HG03025 (cell line): Measurements from ENCODE around the gene ROBO3.

Experiments used
- ATAC-seq: cut with Tn5 transposase; IDR thresholded peaks from one replicate; pipeline ENCODE4 v1.9.1; 2021; ENCODE audit warnings: mild to moderate bottlenecking, moderate library complexity; ENCODE audit not compliant: unreplicated experiment, low FRiP score

The ROBO3 gene

GRCh38 chr11:124844664-124845079, 20.6 kb upstream of the ROBO3 start:
- no peak for ATAC-seq

- ATAC-seq = no peak
These were observed 19.1 kb upstream of the ROBO3 start for GRCh38 chr11:124846070-124846673.

GRCh38 chr11:124859171-124859570, 6.1 kb upstream of the ROBO3 start:
- ATAC-seq = no peak

- no peak for ATAC-seq
These were observed 3.6 kb upstream of the ROBO3 start for GRCh38 chr11:124861670-124862069.

DNA sequence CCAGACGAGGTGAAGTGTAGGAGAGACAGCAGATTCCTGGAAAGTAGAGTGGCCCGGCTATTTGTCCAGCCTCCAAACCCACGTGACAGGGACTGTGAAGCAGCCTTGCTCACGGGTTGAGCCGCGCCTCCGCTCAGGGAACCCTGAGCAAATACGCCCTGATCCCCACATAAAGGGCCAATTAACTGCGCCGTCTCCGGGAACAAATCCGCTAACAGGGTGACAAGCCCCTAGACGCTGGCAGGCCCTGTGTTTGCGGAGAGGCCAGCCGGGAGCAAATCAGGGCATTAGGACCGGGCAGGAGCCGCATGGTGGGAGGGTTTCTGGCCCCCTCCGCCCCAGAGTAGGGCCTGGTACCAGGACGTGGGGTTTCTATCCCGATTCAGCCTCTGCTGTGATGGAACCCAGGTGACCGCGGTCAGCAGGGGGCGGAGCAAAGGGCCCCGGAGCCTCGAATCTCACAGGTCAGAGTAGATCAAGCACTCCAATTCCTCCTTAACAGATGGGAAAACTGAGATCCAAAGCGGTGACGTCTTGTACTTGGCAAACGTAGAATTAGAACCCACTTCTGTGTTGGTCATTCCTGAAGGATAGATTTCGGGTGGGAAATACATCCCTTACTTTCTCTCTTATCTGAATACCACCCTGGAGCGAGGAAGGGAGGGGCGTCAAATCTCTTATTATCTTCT, 2.0 kb upstream of the ROBO3 start:
- no peak for ATAC-seq

DNA sequence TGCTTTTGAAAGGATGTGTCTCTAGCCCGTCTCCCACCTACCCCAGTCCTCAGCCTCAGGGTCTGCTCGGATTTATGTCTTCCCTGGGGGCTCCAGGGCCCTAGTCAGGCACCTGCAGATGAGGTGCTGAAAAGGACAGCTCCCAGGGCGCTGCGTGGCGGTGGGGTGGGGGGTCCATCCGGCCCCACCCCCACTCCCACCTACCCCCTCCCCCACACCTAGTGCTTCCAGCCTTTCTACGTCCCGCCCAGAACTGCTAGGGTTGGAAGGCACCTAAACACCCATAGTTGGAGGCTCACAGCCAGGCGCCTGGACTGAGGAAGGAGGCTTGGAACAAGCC, 1.4 kb upstream of the ROBO3 start:
- ATAC-seq = no peak

DNA sequence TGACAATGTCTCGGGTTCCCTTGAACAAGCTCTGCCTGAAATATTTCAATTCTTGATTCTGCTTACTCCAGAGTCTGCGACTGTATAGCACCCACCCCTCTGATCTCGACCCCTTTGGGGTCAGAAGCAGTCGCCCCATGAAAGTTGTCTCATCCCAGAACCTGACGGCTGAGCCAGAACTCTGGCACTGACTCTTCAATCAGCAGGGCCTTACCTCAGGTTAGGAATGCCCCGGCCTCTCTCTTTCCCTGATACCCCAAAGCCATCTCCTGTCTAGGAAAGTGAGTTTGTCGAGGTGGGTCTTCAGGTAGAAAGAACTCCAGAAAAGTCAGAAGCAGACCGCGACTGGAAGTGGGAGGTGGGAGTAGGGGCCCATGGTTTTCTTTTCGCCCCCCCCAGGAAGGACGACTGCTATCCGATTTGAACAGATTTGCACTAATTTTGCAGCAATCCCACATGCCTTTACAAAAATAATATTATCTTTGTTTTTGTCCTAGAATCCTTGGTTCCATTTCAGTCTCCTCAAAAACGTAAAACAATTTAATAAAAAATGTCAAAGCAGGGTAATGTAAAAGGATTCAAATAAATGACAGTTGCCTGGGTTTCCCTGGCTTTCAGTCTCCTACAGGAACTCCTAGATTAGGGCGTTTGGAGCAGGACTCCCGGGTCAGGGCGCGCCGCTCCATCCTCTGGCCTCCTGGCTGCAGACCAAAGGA, 898 bp upstream of the ROBO3 start:
- ATAC-seq = no peak

- ATAC-seq = no peak
These were observed 396 bp upstream of the ROBO3 start for GRCh38 chr11:124864892-124865180.

- ATAC-seq = no peak
These were observed 945 bp downstream of the ROBO3 start for GRCh38 chr11:124865902-124866851.

- ATAC-seq = no peak
These were observed 2.5 kb downstream of the ROBO3 start for GRCh38 chr11:124867700-124868099.

DNA sequence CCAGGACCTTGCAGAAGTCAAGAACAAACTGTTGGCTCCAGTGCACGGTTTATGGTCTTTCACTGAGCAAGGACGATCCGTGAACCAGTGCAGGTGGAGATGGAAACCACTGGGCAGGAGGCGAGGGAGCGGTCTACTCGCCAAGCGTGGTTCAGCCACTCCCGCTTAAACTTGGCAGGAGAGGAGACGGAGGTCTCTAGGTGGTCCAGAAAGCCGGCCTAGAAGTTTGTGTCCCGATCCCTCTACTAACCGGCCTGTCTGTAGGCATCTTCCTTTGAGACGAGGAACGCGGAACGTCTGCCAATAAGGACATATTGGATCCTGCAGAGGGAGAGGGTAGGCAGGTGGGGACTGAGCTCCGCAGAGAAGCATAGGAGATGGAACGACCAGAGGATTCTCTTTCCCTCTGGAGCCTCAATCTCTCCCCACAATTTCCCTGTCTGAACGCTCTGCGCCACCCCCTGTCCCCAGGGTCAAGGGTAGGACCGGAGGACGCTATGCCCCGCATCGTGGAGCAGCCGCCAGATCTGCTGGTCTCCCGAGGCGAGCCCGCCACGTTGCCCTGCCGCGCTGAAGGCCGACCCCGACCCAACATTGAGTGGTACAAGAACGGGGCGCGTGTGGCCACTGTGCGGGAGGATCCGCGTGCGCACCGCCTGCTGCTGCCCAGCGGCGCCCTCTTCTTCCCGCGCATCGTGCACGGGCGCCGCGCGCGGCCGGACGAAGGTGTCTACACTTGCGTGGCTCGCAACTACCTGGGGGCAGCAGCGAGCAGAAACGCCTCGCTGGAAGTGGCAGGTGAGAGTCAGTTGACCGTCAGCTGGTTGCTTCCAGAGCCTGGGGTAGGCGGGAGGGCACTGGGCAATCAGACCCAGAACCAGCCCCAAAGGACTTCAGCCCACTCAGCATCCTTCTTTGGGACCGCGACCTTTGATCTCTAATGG, 3.4 kb downstream of the ROBO3 start:
- no peak for ATAC-seq

DNA sequence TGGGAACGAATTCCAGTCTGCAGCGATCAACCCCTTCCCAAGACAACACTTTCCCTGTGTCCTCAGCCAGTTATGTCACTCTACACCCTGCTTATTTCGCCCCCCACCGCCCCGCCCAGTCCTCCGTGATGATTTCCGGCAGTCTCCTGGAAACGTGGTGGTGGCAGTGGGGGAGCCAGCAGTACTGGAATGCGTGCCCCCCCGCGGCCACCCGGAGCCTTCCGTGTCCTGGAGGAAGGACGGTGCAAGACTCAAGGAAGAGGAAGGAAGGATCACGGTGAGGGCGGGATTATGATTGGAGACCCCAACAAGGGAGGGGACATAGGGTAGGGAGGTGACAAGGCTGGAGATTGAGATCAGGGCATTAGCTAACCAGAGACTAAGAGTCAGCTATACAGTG, 4.1 kb downstream of the ROBO3 start:
- no peak for ATAC-seq

GRCh38 chr11:124869856-124870387, 4.7 kb downstream of the ROBO3 start:
- no peak for ATAC-seq

- ATAC-seq = no peak
These were observed 5.2 kb downstream of the ROBO3 start for GRCh38 chr11:124870430-124870829.

DNA sequence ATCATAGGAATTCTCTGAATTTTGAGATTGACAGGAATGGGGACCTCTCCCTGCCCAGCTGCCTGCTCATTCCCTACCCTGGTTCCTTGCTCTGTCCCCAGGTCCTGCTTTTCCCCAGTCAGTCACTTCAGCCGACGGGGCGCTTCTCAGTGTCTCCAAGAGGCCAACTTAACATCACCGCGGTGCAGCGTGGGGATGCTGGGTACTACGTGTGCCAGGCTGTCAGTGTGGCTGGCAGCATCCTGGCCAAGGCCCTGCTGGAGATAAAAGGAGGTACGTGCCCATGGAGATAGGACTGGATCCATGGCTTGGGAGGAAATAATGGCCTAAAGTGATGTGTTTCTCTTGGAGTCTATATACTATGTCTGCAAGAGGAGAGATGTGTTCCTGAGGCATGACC, 7.0 kb downstream of the ROBO3 start:
- ATAC-seq = no peak

DNA sequence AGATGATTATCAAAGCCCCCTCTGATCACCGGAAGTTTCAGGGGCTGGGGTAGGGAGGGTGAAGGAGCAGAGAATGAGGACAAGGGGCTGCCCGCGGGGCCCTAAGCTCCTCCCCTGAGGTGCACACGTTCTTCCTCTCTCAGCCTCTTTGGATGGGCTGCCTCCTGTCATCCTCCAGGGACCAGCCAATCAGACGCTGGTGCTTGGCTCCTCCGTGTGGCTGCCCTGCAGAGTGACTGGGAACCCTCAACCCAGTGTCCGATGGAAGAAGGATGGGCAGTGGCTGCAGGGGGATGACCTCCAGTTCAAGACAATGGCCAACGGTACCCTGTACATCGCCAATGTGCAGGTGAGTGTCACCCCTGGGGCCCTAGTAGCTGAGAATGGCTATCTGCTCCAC, 7.5 kb downstream of the ROBO3 start:
- ATAC-seq = no peak

GRCh38 chr11:124873951-124874350, 8.7 kb downstream of the ROBO3 start:
- no peak for ATAC-seq

DNA sequence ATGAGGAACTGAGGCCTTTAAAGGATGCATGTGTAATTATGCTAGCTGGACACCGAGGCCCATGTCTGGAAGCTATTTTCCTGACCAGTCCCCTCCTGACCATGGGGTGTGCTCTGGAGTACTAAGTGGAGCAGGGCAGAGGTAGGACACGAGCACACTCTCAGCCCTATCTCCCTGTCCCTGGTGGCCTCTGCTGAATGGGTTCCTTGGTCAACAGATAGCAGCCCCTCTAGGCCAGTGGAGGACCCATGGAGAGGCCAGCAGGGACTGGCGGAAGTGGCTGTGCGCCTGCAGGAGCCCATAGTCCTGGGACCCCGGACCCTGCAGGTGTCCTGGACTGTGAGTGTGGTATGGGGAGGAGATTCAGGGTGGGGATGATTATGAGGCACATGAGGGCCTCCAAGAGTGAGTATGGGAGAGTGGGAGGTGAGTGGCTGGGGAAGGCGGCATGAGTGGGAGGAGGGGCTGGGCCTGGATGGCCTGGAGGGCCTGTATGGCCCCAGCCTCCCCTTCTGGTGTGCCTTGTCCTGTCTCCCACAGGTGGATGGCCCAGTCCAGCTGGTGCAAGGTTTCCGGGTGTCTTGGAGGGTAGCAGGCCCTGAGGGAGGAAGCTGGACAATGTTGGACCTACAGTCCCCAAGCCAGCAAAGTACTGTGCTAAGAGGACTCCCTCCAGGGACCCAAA, 9.5 kb downstream of the ROBO3 start:
- no peak for ATAC-seq

GRCh38 chr11:124875401-124875800, 10.2 kb downstream of the ROBO3 start:
- ATAC-seq = no peak
